ENCODE data around the gene CCL3.

- TF ChIP-seq CTCF (IDR thresholded peaks at IDR 0.05), result no peak
- no peak for TF ChIP-seq POLR2A (IDR thresholded peaks at IDR 0.05)
Measured at GRCh38 chr17:36089888-36090836, at the start of gene CCL3.

Data from ovary (tissue), 3 donors.